Measurements from ENCODE around the gene SH3BGRL.
A peak's percentile ranks its signal among the peaks of the same experiment; 100 is the strongest.

Gene SH3BGRL

GRCh38 chrX:81201671-81202455 is at the start of gene SH3BGRL, which contains the start of gene HMGN5:
Gene SH3BGRL (plus strand): TSS chrX:81202102. CDS start chrX:81202201, 99 bp downstream.
Gene HMGN5 (minus strand): TSS chrX:81201913. CDS start chrX:81121549, 80,364 bp downstream.
- DNase-seq (ENCODE audit: low spot score): peak; percentile 28
- in situ Hi-C loops (cut with MboI; ENCODE audit: low pct_unique_long_range_greater_than_20kb, low sequenced_read_pairs, unreplicated experiment): no loop called here
- no peak for TF ChIP-seq CTCF (IDR thresholded peaks at IDR 0.05; ENCODE audit: extremely low read depth, insufficient read depth, missing control alignments)

GRCh38 chrX:81168391-81168790 is 33.5 kb upstream of the SH3BGRL start:
- in situ Hi-C loops (cut with MboI; ENCODE audit: low pct_unique_long_range_greater_than_20kb, low sequenced_read_pairs, unreplicated experiment): no loop called here
- TF ChIP-seq CTCF (IDR thresholded peaks at IDR 0.05; ENCODE audit: extremely low read depth, insufficient read depth, missing control alignments): no peak

GRCh38 chrX:81174286-81174685 is 27.6 kb upstream of the SH3BGRL start:
- in situ Hi-C loops (cut with MboI; ENCODE audit: low pct_unique_long_range_greater_than_20kb, low sequenced_read_pairs, unreplicated experiment): no loop called here
- DNase-seq (ENCODE audit: low spot score): peak; percentile 9
- TF ChIP-seq CTCF (IDR thresholded peaks at IDR 0.05; ENCODE audit: extremely low read depth, insufficient read depth, missing control alignments): peak; percentile 24

More at GRCh38 chrX:81168391-81168790, 33.5 kb upstream of the SH3BGRL start:
- no peak for DNase-seq (ENCODE audit: low spot score)

GRCh38 chrX:81195259-81195658 is 6.6 kb upstream of the SH3BGRL start:
- TF ChIP-seq CTCF (IDR thresholded peaks at IDR 0.05; ENCODE audit: extremely low read depth, insufficient read depth, missing control alignments): no peak
- DNase-seq (ENCODE audit: low spot score): no peak
- in situ Hi-C loops (cut with MboI; ENCODE audit: low pct_unique_long_range_greater_than_20kb, low sequenced_read_pairs, unreplicated experiment): loop anchor here (25.0 kb wide), 1 partner anchor 192 kb away; no protein-coding TSS in a partner anchor

- TF ChIP-seq CTCF (IDR thresholded peaks at IDR 0.05; ENCODE audit: extremely low read depth, insufficient read depth, missing control alignments): peak; percentile 75
- DNase-seq (ENCODE audit: low spot score): peak; percentile 32
- in situ Hi-C loops (cut with MboI; ENCODE audit: low pct_unique_long_range_greater_than_20kb, low sequenced_read_pairs, unreplicated experiment): loop anchor here (25.0 kb wide), 1 partner anchor 192 kb away; no protein-coding TSS in a partner anchor
Observed at GRCh38 chrX:81195712-81196111, 6.2 kb upstream of the SH3BGRL start.

GRCh38 chrX:81201071-81201470 is 831 bp upstream of the SH3BGRL start:
- in situ Hi-C loops (cut with MboI; ENCODE audit: low pct_unique_long_range_greater_than_20kb, low sequenced_read_pairs, unreplicated experiment): no loop called here
- TF ChIP-seq CTCF (IDR thresholded peaks at IDR 0.05; ENCODE audit: extremely low read depth, insufficient read depth, missing control alignments): no peak
- DNase-seq (ENCODE audit: low spot score): no peak

All from GM13977 (cell line).